T-cell (primary cell): ENCODE data around the gene GPRC6A. TPM values are rescaled to one million over a fixed set of nuclear protein-coding genes. Genes with fewer than 3 reads are reported as not detected.

Experiments used
- ATAC-seq, 4 experiments: fragments of 200-7000 bp in 3 of 4; fragments of 150-1000 bp in 1 of 4; cut with Tn5 transposase; replicated peaks in 1 of 4; 1 replicate in 3 of 4; 2 replicates in 1 of 4; pipeline ENCODE4 v1.10.0; 2021; ENCODE audit warnings: moderate library complexity in 3 of 4, mild to moderate bottlenecking in 2 of 4, moderate number of reproducible peaks in 1 of 4
- CTCF ChIA-PET, 2 donors: fragments of 300-600 bp; sonication (Branson Sonifier 250); formaldehyde crosslinking; loops; one replicate each; lab custom pipeline; 2022; ENCODE audit warnings: antibody characterized with exemption in 2 of 2; lab: Charles Lee
- POLR2A ChIA-PET, 2 donors: fragments of 300-600 bp; sonication (Branson Sonifier 250); formaldehyde crosslinking; loops; one replicate each; lab custom pipeline; 2022; ENCODE audit warnings: antibody characterized with exemption in 2 of 2; lab: Charles Lee
- DNase-seq, 35 experiments: peaks; one replicate each; pipeline versions ENCODE4 v3.0.0 to v3.0.0-alpha.2; 2013 to 2023
- H3K27ac ChIP-seq: one replicate; pipeline ENCODE4 v1.5.1; 2013; ENCODE audit warnings: low read length
- H3K27me3 ChIP-seq, 2 experiments: replicated peaks in 1 of 2; 1 replicate in 1 of 2; 2 replicates in 1 of 2; pipeline versions ENCODE4 v1.6.1 to v1.7.0; 2013; ENCODE audit warnings: low read length in 1 of 2, mixed read lengths in 1 of 2; ENCODE audit not compliant: control insufficient read depth in 2 of 2, insufficient read depth in 2 of 2; ENCODE audit errors: extremely low read depth in 1 of 2
- H3K36me3 ChIP-seq, 2 donors: 1 replicate in 1 of 2; 2 replicates in 1 of 2; pipeline versions ENCODE4 v1.6.1 to v1.7.0; 2013; ENCODE audit warnings: low read length in 1 of 2; ENCODE audit not compliant: control insufficient read depth in 2 of 2, insufficient read depth in 1 of 2; ENCODE audit errors: extremely low read depth in 1 of 2
- H3K4me1 ChIP-seq, 2 experiments: 1 replicate in 1 of 2; 2 replicates in 1 of 2; pipeline versions ENCODE4 v1.6.1 to v1.7.0; 2013; ENCODE audit warnings: low read length in 2 of 2, mixed read lengths in 1 of 2; ENCODE audit not compliant: insufficient read depth in 2 of 2, control insufficient read depth in 1 of 2; ENCODE audit errors: extremely low read depth in 1 of 2
- H3K4me3 ChIP-seq, 2 donors: 1 replicate in 1 of 2; 2 replicates in 1 of 2; pipeline versions ENCODE4 v1.5.1 to v1.7.0; 2013; ENCODE audit warnings: mild to moderate bottlenecking in 2 of 2, low read length in 1 of 2, moderate library complexity in 1 of 2; ENCODE audit not compliant: control insufficient read depth in 1 of 2; ENCODE audit errors: extremely low read depth in 1 of 2
- H3K9me3 ChIP-seq: 2 replicates; pipeline ENCODE4 v1.7.0; 2013
- H3K27ac Mint-ChIP-seq, 2 donors: one replicate each; pipeline ENCODE4 v1.8.0; 2020 to 2021; ENCODE audit warnings: mild to moderate bottlenecking in 2 of 2, mixed read lengths in 2 of 2
- H3K27me3 Mint-ChIP-seq, 2 donors: one replicate each; pipeline ENCODE4 v1.8.0; 2021 to 2022; ENCODE audit warnings: mixed read lengths in 2 of 2
- H3K36me3 Mint-ChIP-seq: one replicate; pipeline ENCODE4 v1.8.0; 2021; ENCODE audit warnings: mixed read lengths
- H3K4me1 Mint-ChIP-seq, 3 donors: one replicate each; pipeline ENCODE4 v1.8.0; 2020 to 2022; ENCODE audit warnings: mixed read lengths in 3 of 3, mild to moderate bottlenecking in 1 of 3
- H3K4me3 Mint-ChIP-seq, 3 donors: one replicate each; pipeline ENCODE4 v1.8.0; 2020 to 2022; ENCODE audit warnings: mild to moderate bottlenecking in 3 of 3, mixed read lengths in 3 of 3, moderate library complexity in 3 of 3
- H3K9me3 Mint-ChIP-seq, 3 donors: one replicate each; pipeline ENCODE4 v1.8.0; 2020 to 2022; ENCODE audit warnings: mixed read lengths in 3 of 3
- WGBS: methylation state at CpG from one replicate; pipeline ENCODE4 v1.1.5; 2013; ENCODE audit warnings: missing lambda C conversion rate; ENCODE audit not compliant: insufficient coverage; 5-methylcytosine and 5-hydroxymethylcytosine counted together
- total RNA-seq, 35 experiments: library from RNA in 6 of 35; stranded (reverse) in 6 of 35; fragments of 120-200 nt in 1 of 35; gene quantifications; one replicate each; pipeline versions ENCODE4 v1.2.1 to v1.2.4 and lab custom pipeline; 2013 to 2026

Gene GPRC6A
- total RNA-seq, 5 donors from 2014 or later (not counting 1 experiment from before 2014, with no cell fraction given) = not detected

- Histone ChIP-seq H3K4me1 (peaks cover 0 to 8% of the 10 kb centered on the region in 2 experiments), H3K27me3 (peaks cover 3 to 23% of the 10 kb centered on the region in 2 experiments), H3K36me3 (no peaks in the 10 kb centered on the region), H3K27ac (no peak overlapping the region), H3K9me3 (no peaks in the 10 kb centered on the region), H3K4me3 (no peak overlapping the region)
- DNase-seq = no peak
- no peak for ATAC-seq
- CTCF ChIA-PET = no interaction called here
- no peaks in the 10 kb centered on the region for H3K36me3 Mint-ChIP-seq
- H3K27ac Mint-ChIP-seq = no peak overlapping the region
- POLR2A ChIA-PET = no interaction called here
- H3K27me3 Mint-ChIP-seq = peaks cover 42 to 46% of the 10 kb centered on the region in 2 donors
- no peaks in the 10 kb centered on the region for H3K9me3 Mint-ChIP-seq
- no peak overlapping the region for H3K4me3 Mint-ChIP-seq
- peaks cover 11 to 15% (median 14%) of the 10 kb centered on the region in 3 donors for H3K4me1 Mint-ChIP-seq
- whole genome bisulfite sequencing = no CpG with 5 or more reads among the region's 2 CpGs
These were observed 61.2 kb downstream of the GPRC6A start for GRCh38 chr6:116767715-116768114.

GRCh38 chr6:116766506-116767176, 62.2 kb downstream of the GPRC6A start:
- Histone ChIP-seq H3K36me3 (no peaks in the 10 kb centered on the region), H3K27me3 (peaks cover 3 to 23% of the 10 kb centered on the region in 2 experiments), H3K4me3 (no peak overlapping the region), H3K9me3 (no peaks in the 10 kb centered on the region), H3K4me1 (peaks cover 0 to 8% of the 10 kb centered on the region in 2 experiments), H3K27ac (no peak overlapping the region)
- H3K4me1 Mint-ChIP-seq = peaks cover 11 to 15% (median 14%) of the 10 kb centered on the region in 3 donors
- H3K4me3 Mint-ChIP-seq = peak overlapping the region in 1 of 3 donors; percentile 73
- POLR2A ChIA-PET = no interaction called here
- ATAC-seq = no peak
- no peak overlapping the region for H3K27ac Mint-ChIP-seq
- DNase-seq = no peak
- no peaks in the 10 kb centered on the region for H3K9me3 Mint-ChIP-seq
- no peaks in the 10 kb centered on the region for H3K36me3 Mint-ChIP-seq
- CTCF ChIA-PET = interaction anchor here in 1 of 2 donors (0.5 kb wide), 1 partner anchor 66 kb away, joined by 3 read pairs; no protein-coding TSS in a partner anchor
- WGBS = 60% methylated on average over 1 of the region's 5 CpGs
- peaks cover 37 to 48% of the 10 kb centered on the region in 2 donors for H3K27me3 Mint-ChIP-seq

- peak within 1 kb of the TSS; percentile 6 to 36 for H3K4me3 ChIP-seq
- Mint-ChIP-seq H3K27me3 (peaks cover 34 to 49% of the 10 kb centered on the region in 2 donors), H3K4me3 (peak within 1 kb of the TSS; percentile 56 to 73 (median 67)), H3K4me1 (peaks cover 11 to 15% (median 14%) of the 10 kb centered on the region in 3 donors), H3K9me3 (no peaks in the 10 kb centered on the region), H3K36me3 (no peaks in the 10 kb centered on the region), H3K27ac (peak within 1 kb of the TSS in 1 of 2 donors; percentile 72)
- ChIA-PET CTCF (no interaction called here), POLR2A (no interaction called here)
- H3K27me3 ChIP-seq = peaks cover 3 to 23% of the 10 kb centered on the region in 2 experiments
- WGBS = 4% methylated on average over 84 of the region's 89 CpGs
- DNase-seq = no peak
- peaks cover 0 to 8% of the 10 kb centered on the region in 2 experiments for H3K4me1 ChIP-seq
- H3K9me3 ChIP-seq = no peaks in the 10 kb centered on the region
- peak in 1 of 4 experiments; percentile 29 for ATAC-seq
- no peaks in the 10 kb centered on the region for H3K36me3 ChIP-seq
- H3K27ac ChIP-seq = no peak within 1 kb of the TSS
These were observed 63.7 kb downstream of the GPRC6A start, which contains the start of gene FAM162B for GRCh38 chr6:116764961-116765841. Gene FAM162B (minus strand): TSS chr6:116765719. CDS start chr6:116765576, 143 bp downstream.

GRCh38 chr6:116764629-116764960, 64.3 kb downstream of the GPRC6A start:
- Histone ChIP-seq H3K36me3 (no peaks in the 10 kb centered on the region), H3K9me3 (no peaks in the 10 kb centered on the region), H3K27ac (no peak overlapping the region), H3K4me3 (peak overlapping the region in 1 of 2 donors; percentile 36), H3K27me3 (peaks cover 3 to 23% of the 10 kb centered on the region in 2 experiments), H3K4me1 (peaks cover 0 to 8% of the 10 kb centered on the region in 2 experiments)
- H3K27ac Mint-ChIP-seq = no peak overlapping the region
- POLR2A ChIA-PET = no interaction called here
- WGBS = 48% methylated on average over 14 of the region's 19 CpGs
- H3K4me1 Mint-ChIP-seq = peaks cover 11 to 15% (median 14%) of the 10 kb centered on the region in 3 donors
- ATAC-seq (no peak), DNase-seq (no peak)
- peaks cover 36 to 52% of the 10 kb centered on the region in 2 donors for H3K27me3 Mint-ChIP-seq
- no peaks in the 10 kb centered on the region for H3K36me3 Mint-ChIP-seq
- CTCF ChIA-PET = no interaction called here
- H3K4me3 Mint-ChIP-seq = peak overlapping the region in 2 of 3 donors; percentile 49 to 73
- no peaks in the 10 kb centered on the region for H3K9me3 Mint-ChIP-seq

GRCh38 chr6:116763906-116764628, 64.8 kb downstream of the GPRC6A start:
- H3K27ac Mint-ChIP-seq = no peak overlapping the region
- Histone ChIP-seq H3K27ac (no peak overlapping the region), H3K9me3 (no peaks in the 10 kb centered on the region), H3K4me3 (no peak overlapping the region), H3K4me1 (peaks cover 0 to 8% of the 10 kb centered on the region in 2 experiments), H3K27me3 (peaks cover 3 to 23% of the 10 kb centered on the region in 2 experiments), H3K36me3 (no peaks in the 10 kb centered on the region)
- no peaks in the 10 kb centered on the region for H3K9me3 Mint-ChIP-seq
- ChIA-PET CTCF (no interaction called here), POLR2A (no interaction called here)
- DNase-seq (no peak), ATAC-seq (no peak)
- H3K4me1 Mint-ChIP-seq = peaks cover 11 to 15% (median 14%) of the 10 kb centered on the region in 3 donors
- H3K4me3 Mint-ChIP-seq = peak overlapping the region in 1 of 3 donors; percentile 73
- H3K27me3 Mint-ChIP-seq = peaks cover 38 to 49% of the 10 kb centered on the region in 2 donors
- H3K36me3 Mint-ChIP-seq = no peaks in the 10 kb centered on the region
- WGBS = 92% methylated on average over 2 of the region's 11 CpGs

- ChIA-PET CTCF (no interaction called here), POLR2A (no interaction called here)
- Histone ChIP-seq H3K9me3 (no peaks in the 10 kb centered on the region), H3K27ac (no peak overlapping the region), H3K27me3 (peaks cover 3 to 20% of the 10 kb centered on the region in 2 experiments), H3K4me1 (peaks cover 0 to 8% of the 10 kb centered on the region in 2 experiments), H3K4me3 (no peak overlapping the region), H3K36me3 (no peaks in the 10 kb centered on the region)
- Mint-ChIP-seq H3K36me3 (no peaks in the 10 kb centered on the region), H3K9me3 (no peaks in the 10 kb centered on the region), H3K4me3 (no peak overlapping the region), H3K27me3 (peaks cover 38 to 45% of the 10 kb centered on the region in 2 donors), H3K4me1 (peaks cover 11 to 15% (median 14%) of the 10 kb centered on the region in 3 donors), H3K27ac (no peak overlapping the region)
- no peak for DNase-seq
- no peak for ATAC-seq
These were observed 65.8 kb downstream of the GPRC6A start for GRCh38 chr6:116763048-116763447.
